ENCODE measurements around the gene GGA3.
A peak's percentile ranks its signal among the peaks of the same experiment; 100 is the strongest.
"Not testable (repeated sequence)": the region's sequence is repeated elsewhere in the genome, so short reads cannot be mapped to it uniquely, and the experiment has no call there.

GGA3 gene

DNA sequence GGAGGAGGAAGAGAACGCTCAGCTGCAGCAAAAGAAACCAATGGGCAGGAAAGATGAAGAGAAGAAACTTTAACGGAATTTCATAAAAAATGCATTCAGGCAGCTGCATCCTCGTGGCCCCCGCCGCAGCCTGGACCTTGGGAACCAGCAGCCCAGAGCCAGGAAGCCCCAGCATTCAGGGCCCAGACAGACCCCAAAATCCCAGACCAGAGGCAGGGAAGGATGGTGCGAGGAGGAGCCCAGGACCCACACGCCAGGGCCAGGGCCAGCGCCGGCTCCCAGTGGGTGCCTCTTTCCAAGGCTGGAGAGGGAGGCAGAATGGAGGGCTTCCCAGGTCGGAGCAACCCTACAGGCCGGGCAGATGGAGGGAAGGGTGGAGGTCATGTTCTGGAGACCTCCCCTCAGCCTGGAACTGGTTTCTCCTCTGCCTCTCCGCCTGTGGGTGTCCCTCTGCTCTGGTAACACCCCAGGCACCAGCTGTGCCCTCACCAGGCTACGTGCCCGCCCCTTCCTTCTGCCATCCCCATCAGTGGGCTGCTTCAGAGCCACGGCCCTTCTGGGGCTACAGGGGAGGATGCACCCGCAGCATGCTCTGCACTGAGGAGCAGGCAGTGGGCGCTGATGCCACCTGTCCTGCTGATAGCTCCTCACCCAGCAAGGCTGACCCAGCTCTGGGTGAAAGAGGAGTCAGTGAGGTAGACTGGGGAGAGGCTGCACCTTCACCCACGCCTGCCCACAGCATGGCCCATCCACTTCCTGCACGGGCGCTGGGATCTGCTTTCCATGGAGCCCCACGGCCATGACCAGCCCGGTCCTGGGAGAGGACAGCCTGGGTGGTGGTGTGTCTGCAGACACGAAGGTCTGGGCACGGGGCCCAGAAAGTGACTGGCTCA, 10.8 kb upstream of the GGA3 start:
- no peak for DNase-seq (ENCODE audit: low read depth)

DNA sequence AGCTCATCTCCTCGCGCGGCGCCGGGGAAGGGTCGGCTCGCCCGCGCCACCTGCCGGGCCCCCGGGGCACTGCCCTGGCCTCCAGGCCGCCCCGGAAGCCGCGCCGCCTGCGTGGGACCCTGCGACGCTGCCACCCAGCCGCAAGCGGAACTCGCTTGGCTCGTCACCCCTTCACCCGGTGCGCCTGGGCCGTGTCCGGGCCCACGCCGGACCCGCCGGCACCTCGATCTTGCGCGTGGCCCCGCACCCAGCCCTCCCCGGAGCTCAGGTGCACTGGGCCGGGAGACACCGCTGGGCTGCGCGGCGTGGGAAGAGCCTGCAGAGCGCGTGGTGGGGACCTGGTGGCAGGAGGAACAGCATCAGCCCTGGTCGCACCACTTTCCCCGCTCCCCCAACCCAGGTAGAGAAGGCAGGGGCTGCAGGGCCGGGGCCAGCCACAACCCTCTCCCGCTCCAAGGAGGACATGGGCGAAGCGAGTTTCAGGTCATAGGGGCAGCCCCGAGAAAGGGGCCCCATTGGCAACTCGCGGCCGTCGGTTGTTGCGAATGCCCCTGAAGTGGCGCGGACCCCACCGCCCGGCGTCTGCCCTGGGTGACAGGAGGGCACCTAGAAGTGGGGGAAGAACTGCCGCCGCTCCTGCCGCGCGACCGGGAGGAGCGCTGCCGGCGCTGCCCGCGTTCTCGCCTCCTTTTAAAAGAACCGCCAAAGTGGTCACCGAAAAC, 10.0 kb upstream of the GGA3 start:
- DNase-seq (ENCODE audit: low read depth) = peak; percentile 83

DNA sequence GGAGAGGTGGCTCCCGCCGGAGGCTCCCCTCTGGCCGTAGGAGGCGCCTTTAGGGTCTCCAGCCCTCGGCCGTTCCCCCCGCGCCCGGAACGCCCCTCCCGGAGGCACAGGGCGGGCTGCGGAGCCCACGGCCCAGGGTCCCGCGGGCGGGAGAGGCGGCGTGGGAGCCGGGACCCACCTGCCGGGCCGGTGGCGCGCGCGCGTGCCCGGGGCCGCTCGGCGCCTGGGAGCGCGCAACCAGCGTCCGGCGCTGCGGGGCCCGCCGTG, 9.5 kb upstream of the GGA3 start, which contains the start of gene MIF4GD:
TSS of gene MIF4GD (minus strand) at position 266 of the 267 bp plus-strand sequence. CDS start 1,036 bp downstream, outside the sequence.
- no peak for DNase-seq (ENCODE audit: low read depth)

DNA sequence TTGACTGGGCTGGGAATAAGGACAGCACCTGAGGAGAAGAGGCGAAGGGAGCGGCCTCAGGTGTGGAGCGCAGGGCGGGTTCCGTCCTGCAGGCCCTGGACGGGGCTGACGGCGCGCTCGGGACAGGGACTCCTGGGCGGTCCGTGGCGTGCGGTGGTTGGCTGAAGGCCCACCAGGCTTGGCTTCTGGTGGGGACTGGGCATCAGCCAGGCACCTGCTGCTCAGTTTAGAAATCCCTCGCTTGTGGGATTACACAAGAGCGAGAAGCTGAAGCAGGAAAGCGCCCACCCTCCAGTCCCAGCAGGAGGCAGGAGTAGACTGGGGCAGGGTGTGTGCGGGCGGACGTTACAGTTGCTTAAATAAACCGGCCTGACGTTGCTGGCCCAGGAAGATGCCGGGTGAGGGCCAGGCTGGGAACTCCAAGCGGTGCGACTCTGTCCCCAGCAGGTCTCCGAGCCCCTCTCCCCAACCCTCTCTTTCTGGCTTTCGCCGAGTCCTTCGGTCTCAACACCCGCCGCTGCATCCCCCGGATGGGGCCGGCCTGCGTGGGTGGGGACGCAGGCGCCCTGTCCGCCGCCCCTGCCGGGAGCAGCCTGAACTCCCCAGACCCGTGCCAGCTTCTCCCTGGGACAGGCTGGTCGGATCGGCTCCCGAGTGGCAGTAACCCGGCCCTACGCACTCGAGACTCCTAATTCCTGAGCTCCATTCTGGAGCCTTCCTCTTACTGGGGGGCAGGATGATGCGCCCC, 9.0 kb upstream of the GGA3 start:
- no peak for DNase-seq (ENCODE audit: low read depth)

DNA sequence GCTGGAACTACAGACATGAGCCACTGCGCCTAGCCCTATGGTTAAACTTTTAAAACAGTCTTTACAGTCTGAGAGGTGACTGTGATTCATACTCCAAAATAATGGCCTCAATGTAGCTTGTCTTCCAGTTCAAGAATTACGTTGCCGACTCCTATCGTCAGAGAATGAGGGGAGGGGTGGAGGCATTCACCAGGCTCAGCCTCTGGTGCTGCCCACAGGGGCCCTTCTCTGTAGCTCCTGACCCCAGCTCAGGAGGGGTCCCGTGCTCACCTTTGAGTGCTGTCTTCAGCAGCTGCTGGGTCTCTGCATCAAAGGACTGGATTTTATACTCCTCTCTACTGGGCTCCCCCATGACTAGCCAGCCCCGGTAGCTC, 8.4 kb upstream of the GGA3 start:
- no peak for DNase-seq (ENCODE audit: low read depth)

DNA sequence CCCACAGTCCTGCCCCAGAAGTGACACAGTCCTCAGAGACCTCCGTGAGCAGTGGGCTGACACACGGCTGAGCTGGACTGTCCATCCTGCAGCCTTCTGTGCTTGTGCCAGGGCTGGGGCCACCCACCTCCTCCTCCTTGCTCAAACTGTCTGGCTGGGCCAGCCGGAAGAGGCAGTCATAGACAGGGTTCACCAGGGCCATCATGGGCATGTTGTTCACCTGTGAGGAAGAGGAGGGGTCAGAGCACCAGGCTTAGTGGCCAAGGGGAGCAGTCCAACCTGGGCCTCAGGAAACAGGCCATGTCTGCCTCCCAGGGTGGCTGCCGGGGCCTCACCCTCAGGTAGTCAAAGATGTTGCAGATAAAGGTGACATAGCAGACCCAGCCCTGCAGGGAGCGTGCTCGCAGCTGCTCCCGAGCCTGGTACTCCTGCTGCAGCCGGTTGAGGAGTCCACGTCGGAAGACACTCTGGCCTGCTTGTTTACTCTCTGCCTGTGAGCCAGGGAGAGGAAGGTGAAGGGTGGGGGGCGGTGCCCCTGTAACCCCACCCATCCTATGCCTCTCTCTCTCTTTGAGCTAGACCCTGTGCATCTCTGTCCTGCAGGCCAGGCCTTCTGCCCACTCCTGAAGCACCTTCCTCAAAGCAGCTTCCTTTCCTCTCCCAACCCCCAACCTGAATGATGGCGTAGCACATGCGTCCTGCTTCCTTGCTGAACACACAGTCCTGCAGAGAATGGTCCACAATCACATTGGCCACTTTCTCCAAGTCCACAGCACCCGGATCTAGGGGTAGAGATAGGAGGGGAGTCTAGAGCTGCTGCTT, 6.2 kb upstream of the GGA3 start:
- DNase-seq (ENCODE audit: low read depth) = no peak

DNA sequence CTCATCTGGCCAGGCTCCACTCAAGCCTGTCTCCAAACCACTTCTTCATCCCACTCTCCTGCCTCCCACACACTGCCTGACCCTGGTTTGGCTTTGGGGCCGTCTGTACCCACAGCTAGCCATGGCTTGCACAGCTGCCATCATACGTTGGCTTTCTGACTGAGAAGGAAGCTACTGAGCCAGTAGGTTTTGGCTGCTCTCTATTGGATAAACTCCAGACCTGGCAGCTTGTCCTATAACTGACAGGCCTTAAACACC, 5.7 kb upstream of the GGA3 start:
- DNase-seq (ENCODE audit: low read depth) = no peak

DNA sequence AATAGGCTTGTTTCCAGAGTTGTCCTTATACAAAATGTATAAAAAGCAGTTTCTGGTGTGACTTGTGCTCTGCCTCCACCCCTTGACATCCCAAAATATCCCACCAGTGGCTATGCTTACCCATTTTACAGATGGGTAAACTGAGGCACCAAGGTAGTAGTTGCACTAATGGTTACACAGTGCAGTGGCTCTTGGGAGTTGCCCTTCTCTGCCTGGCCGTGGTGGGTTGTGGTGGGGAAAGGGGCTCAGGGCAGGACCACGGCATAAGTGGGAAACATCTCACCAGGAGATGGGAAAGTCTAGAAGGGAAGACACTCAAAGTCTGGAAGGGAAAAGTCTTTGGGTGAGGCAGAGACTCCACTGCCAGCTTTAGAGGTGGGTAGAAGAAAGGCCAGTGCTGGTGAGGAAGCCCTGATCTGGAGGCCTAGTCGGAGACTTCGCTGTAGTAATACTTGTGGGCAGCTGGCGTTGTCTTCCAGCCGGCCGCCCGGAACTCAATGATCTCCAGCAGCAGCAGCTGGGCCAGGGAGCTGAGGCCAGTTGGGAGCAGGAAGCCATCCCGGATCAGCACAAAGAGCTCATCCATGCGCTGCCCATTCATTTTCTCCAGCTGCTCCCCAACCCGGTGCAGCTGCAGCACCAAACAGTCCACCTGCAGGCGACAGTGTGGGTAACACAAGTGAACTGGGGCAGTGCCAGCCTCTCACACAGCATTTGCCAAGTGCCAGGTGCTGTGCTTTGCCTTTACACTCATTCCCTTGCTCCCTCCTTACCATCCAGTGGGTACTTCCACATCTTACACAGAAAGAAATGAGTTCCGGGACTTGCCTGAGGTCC, 5.1 kb upstream of the GGA3 start:
- no peak for DNase-seq (ENCODE audit: low read depth)

DNA sequence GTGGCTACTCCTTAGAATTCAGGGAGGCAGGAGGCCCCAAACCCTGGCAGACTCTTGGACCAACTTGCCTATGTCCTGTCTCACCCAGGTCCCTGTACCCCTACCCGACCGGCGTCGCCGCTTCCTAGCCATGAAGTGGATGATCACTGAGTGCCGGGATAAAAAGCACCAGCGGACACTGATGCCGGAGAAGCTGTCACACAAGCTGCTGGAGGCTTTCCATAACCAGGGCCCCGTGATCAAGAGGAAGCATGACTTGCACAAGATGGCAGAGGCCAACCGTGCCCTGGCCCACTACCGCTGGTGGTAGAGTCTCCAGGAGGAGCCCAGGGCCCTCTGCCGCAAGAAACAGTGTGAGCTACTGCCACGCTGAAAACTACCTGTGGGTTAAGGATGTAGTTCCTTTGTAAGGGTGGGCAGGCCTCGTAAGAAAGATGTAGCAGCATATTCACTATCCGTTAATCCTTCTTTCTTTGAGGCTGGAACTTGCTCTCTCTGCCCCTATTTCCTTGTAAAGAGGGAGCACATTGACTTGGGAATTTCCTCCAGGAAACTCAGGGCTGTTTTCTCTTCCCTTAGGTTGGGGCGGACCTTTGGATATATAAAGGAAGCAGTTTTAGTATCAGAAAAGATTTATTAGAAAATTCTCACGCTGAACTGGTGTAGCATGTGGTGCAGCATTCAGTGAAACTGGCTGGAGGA, 4.4 kb upstream of the GGA3 start:
- DNase-seq (ENCODE audit: low read depth) = no peak

DNA sequence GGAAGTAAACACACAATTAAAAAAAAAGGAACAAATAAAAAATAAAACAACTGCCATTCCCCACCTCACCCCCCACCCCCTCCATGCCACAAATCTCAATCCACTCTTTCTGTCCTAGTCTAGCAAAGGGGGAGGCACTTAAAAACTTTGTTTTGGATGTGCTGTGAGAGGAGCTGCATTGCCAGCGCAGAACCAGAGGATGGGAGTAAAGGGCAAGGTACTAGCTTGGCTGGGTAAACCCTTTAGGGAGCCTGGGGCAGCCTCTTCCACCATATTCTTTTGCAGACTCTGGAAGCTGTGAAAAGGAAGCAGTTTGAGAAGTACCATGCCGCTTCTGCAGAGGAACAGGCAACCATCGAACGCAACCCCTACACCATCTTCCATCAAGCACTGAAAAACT, 1.6 kb upstream of the GGA3 start:
- DNase-seq (ENCODE audit: low read depth) = no peak

DNA sequence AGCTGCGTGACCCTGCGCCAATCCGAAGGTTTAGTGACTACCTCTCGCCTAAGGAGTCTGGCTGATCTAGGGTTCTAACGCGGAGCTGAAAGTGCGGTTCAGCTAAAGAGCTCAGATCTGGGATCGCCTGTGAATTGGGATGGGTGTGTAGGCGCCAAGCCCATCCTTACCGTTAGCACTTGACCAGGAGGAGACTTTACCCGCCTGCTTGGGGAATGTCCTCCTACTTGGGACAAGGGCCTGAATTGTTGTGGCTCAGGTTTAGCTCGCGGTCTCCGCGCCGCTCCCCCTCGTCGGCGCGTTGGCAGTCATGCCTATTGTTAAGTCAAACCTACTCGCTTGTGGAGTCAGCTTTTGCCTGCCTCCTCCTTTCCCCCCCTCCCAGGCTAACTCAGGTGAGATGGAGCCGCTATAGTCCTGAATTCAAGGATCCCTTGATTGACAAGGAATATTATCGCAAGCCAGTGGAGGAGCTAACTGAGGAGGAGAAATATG, 753 bp upstream of the GGA3 start:
- DNase-seq (ENCODE audit: low read depth) = no peak

DNA sequence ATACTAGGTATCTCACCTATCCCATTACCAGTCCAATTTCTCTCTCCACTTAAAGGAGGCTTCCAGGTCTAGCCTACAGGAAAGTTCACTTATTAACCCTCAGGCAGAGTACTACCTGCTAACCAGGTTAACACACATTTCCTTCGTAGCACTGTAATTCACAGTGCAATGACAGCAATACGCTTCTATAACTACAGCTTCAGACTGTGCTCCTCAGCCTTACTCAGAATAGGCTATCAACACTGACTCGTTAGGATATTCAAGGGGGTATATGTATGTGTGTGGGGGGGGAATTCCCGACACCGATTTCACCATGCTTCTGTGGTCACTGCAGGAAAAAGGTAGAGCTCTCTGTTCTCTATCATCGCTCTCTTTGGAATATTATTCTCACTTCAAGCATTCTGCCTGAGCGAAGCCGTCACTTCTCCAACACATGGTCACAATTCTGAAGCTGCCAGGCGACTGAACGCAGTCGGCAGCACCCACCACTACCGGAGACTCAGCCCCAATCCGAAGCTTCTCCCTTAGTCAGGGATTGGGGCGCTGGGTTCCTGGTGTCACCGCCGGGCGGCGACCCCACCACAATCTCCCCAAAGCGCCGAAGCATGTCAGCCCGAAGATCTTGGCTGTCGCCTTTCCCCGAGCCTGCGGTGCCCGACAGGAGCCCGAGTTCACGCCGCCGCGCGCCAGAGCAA, 618 bp downstream of the GGA3 start:
- DNase-seq (ENCODE audit: low read depth) = peak; percentile 60

DNA sequence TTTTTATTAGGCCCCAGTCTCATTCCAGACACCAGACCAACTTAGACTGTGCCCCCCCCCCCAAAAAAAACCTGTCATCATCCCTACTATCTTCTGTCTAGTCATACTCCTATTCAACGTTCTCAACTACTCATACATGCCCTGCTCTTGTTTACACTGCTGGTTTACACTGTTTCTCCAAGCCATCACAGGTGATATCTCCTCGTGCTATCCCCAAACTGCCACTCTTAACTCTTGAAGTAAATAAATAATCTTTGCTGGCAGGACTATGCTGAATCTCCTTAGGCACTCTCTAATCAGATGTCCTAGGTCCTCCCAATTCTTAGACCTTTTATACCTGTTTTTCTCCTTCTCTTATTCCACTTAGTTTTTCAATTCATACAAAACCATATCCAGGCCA, 4.2 kb downstream of the GGA3 start:
- not testable (repeated sequence) for DNase-seq (ENCODE audit: low read depth)

DNA sequence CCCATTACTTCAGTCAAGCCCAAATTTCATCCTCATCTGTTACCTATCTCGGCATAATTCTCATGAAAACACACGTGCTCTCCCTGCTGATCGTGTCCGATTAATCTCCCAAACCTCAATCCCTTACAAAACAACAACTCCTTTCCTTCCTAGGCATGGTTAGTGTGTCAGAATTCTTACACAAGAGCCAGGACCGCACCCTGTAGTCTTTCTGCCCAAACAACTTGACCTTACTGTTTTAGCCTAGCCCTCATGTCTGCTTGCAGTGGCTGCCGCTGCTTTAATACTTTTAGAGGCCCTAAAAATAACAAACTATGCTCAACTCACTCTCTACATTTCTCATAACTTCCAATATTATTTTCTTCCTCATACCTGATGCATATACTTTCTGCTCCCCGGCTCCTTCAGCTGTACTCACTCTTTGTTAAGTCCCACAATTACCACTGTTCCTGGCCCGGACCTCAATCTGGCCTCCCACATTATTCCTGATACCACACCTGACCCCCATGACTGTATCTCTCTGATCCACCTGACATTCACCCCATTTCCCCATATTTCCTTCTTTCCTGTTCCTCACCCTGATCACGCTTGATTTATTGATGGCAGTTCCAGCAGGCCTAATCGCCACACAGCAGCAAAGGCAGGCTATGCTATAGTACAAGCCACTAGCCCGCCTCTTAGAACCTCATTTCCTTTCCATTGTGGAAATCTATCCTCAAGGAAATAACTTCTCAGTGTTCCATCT, 5.3 kb downstream of the GGA3 start:
- DNase-seq (ENCODE audit: low read depth) = not testable (repeated sequence)

DNA sequence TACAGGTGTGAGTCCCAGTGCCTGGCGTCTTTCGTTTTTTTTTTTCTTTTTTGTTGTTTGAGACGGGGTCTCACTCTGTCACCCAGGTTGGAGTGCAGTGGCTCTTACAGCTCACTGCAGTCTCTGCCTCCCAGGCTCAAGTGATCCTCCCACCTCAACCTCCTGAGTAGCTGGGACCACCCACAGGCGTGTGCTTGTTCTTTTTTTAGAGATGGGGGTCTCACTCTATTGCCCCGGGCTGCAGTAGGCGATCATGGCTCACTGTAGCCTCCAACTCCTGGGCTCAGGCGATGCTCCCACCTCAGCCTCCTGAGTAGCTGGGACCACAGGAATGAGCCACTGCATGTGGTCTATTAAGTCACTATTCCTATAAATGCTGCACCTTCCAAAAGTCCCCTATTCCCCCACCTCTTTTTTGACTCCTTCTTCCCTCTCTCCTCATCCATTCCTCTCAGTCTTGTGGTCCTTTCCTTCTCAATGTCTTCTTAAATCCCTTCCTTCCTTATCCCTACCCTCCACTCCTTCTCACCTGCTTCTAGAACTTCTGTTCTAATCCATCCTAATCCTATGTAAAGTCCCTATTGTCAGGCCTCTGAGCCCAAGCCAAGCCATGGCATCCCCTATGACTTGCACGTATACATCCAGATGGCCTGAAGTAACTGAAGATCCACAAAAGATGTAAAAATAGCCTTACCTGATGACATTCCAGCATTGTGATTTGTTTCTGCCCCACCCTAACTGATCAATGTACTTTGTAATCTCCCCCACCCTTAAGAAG, 9.2 kb downstream of the GGA3 start:
- no peak for DNase-seq (ENCODE audit: low read depth)

DNA sequence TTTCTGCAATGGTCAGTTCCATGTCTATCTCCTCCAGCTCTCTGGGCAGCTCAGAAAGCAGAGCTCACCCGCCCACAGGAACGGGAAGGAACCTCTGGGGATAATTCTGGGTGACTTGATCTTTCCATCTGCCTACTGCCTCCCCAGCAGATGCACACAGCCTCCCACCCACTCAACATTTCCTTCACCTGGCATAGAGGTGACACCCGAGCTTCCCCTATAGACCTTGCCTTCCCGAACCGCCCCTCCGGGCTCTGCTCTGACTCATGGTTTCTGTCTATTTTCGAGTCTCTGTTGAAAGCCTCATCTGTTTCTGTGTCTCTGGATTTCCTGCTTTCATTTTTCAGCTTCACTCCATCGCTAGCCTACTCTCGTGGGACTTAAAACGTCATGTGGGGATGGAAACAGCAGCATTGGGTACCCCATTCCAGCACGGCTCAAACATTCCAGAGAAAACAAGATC, 11.4 kb downstream of the GGA3 start:
- DNase-seq (ENCODE audit: low read depth) = peak; percentile 88

DNA sequence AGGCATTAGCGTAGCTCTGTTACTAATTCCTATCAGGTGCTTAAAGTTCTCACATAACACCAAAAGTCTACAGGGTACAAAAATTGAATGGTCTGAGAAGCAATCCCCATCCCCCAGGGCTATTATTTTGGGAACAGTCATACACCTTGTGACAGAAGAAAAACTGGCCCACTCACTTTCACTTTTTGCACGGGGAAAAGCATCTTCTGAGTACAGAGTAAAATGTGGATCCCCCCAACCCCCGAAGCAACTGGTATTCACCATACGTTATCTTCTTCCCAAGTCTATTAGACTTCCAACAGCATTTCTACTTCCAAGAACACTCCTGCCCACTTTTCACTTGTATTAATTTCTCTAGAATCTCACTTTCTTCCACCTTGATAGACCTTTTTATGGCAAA, 11.8 kb downstream of the GGA3 start:
- DNase-seq (ENCODE audit: low read depth) = no peak

DNA sequence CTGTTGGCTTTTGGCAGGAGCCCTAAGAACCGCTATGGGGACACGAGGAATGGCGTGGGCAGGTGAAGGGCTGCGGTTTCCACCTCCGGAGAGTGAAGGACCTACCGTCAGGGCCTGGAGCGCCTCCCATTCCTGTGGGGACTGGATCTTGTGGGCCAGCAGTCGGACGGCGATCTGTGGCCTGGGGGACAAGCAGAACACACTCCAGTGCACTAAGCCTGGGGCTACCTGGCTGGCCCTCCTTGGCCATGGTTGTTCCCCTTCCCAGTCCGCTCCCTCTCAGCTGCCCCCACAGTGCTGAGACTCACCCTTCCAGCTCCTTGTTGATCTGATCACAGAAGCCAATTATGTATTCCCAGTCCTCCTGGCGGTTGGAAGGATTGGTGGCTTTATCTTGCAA, 15.0 kb downstream of the GGA3 start:
- no peak for DNase-seq (ENCODE audit: low read depth)
